Measurements from ENCODE around the gene EVX2. TPM values are rescaled to one million over a fixed set of nuclear protein-coding genes. Genes with fewer than 3 reads are reported as not detected.

EVX2 gene
- total RNA-seq, 1 experiment from 2014 or later, result not detected

DNA sequence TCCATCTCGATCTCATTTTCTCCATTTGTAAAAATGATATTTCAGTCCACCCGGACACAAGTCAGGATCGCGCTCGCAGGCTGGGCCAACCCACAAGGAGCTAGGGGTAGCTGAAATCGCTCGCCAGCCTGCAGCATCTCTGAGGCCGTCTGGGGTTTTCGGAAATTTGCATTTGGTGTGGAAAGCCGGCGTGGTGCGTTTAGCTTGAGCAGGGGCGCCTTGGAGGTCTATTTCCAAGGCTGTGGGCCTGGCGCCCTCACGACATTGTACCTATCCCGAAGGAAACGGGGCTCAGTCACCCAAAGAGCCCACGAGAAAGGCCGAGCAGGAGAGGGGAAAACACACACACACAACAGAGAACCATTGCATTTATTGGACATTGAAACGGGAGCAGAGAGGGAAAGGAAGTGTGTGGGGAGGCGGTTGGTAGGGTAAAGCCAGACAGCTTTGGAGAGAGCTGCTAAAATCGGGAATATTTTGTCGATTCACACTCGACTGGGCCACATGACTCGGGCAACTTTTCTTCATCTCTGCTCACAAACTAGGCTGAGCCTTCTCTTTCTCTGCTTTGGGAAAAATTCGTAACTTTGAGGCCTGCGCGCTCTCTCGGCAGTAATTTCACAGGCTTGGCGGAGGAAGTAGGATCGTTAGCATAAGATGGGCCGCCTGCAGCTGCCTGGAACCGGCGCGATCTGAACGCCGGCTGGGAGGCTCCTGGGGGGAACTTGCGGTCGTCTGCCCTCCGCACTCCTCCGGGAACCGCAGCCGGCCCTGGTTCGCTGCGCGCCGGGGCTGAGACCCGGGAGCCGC lies 44.6 kb upstream of the EVX2 start:
- H3K27ac ChIP-seq (ENCODE audit: low read length), result no peak overlapping the region
- CTCF ChIA-PET, result interaction anchor here (0.6 to 2.4 kb wide), 4 partner anchors 317 to 543 kb away, joined by 3 to 17 read pairs (median 6); no protein-coding TSS in a partner anchor
- no peaks in the 10 kb centered on the region for H3K27me3 ChIP-seq (ENCODE audit: low read length)
- DNase-seq, result no peak
- no peaks in the 10 kb centered on the region for H3K9me2 ChIP-seq (replicated peaks; ENCODE audit: low read length)
- H3K4me1 ChIP-seq (ENCODE audit: insufficient read depth, low read length), result peaks cover 10% of the 10 kb centered on the region
- TF ChIP-seq EZH2phosphoT487 (IDR thresholded peaks at IDR 0.05; ENCODE audit: borderline replicate concordance, low read length), result no peak
- no peak for TF ChIP-seq EZH2 (IDR thresholded peaks at IDR 0.05; ENCODE audit: low read length, unreplicated experiment)
- TF ChIP-seq, protein P1, sequence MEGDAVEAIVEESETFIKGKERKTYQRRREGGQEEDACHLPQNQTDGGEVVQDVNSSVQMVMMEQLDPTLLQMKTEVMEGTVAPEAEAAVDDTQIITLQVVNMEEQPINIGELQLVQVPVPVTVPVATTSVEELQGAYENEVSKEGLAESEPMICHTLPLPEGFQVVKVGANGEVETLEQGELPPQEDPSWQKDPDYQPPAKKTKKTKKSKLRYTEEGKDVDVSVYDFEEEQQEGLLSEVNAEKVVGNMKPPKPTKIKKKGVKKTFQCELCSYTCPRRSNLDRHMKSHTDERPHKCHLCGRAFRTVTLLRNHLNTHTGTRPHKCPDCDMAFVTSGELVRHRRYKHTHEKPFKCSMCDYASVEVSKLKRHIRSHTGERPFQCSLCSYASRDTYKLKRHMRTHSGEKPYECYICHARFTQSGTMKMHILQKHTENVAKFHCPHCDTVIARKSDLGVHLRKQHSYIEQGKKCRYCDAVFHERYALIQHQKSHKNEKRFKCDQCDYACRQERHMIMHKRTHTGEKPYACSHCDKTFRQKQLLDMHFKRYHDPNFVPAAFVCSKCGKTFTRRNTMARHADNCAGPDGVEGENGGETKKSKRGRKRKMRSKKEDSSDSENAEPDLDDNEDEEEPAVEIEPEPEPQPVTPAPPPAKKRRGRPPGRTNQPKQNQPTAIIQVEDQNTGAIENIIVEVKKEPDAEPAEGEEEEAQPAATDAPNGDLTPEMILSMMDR (conservative IDR thresholded peaks at IDR 0.05; ENCODE audit: low read depth, low read length), result no peak
- no TSS peak for BruUV-seq (replicated peaks)
- H3F3A ChIP-seq (ENCODE audit: low read length, unreplicated experiment), result no peaks in the 10 kb centered on the region
- H3K4me3 ChIP-seq (ENCODE audit: low read length), result no peak overlapping the region
- no peak overlapping the region for H3K9ac ChIP-seq (ENCODE audit: low read length)
- no peak for ATAC-seq
- no peaks in the 10 kb centered on the region; the same call in 1 of the 2 replicates for H3K36me3 ChIP-seq (ENCODE audit: low read depth, low read length)
- no peak overlapping the region for H3K4me2 ChIP-seq (ENCODE audit: low read length)
- H3K9me3 ChIP-seq (ENCODE audit: low read length), result no peaks in the 10 kb centered on the region
- no peaks in the 10 kb centered on the region for H3K79me2 ChIP-seq (ENCODE audit: low read length)
- no peaks in the 10 kb centered on the region for H4K20me1 ChIP-seq (ENCODE audit: low read length)
- H2AFZ ChIP-seq (ENCODE audit: low read length), result no peak overlapping the region
- POLR2A ChIA-PET (ENCODE audit: unreplicated experiment), result no interaction called here
- intact Hi-C loops (cut with micrococcal nuclease), result no loop called here

DNA sequence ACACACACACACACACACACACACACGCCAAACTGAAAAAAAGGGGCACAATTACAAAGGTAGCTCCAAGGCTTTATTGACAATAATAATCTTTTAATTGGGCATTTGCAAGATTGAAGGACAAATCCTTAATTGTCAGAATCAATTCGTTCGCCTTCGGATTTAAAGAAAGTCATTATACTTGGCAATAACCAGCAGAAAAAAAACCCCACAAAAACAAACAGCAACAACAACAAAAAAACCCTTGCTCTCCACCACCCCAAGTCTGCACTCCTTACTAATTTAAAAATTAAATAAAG lies 44.0 kb upstream of the EVX2 start:
- ChIA-PET CTCF (interaction anchor here (0.6 to 2.4 kb wide), 9 partner anchors 318 to 1021 kb away, joined by 3 to 26 read pairs (median 8); no protein-coding TSS in a partner anchor), POLR2A (ENCODE audit: unreplicated experiment) (no interaction called here)
- Histone ChIP-seq H3K9me3 (ENCODE audit: low read length) (no peaks in the 10 kb centered on the region), H3K36me3 (ENCODE audit: low read depth, low read length) (no peaks in the 10 kb centered on the region; the same call in 1 of the 2 replicates), H3F3A (ENCODE audit: low read length, unreplicated experiment) (no peaks in the 10 kb centered on the region), H3K9me2 (replicated peaks; ENCODE audit: low read length) (no peaks in the 10 kb centered on the region), H3K4me2 (ENCODE audit: low read length) (peak overlapping the region; percentile 84), H3K79me2 (ENCODE audit: low read length) (no peaks in the 10 kb centered on the region), H3K4me1 (ENCODE audit: insufficient read depth, low read length) (peaks cover 10% of the 10 kb centered on the region), H3K4me3 (ENCODE audit: low read length) (peak overlapping the region; percentile 62; the same call in 1 of the 2 replicates), H3K27me3 (ENCODE audit: low read length) (no peaks in the 10 kb centered on the region), H2AFZ (ENCODE audit: low read length) (peak overlapping the region; percentile 71), H3K27ac (ENCODE audit: low read length) (no peak overlapping the region), H3K9ac (ENCODE audit: low read length) (no peak overlapping the region), H4K20me1 (ENCODE audit: low read length) (no peaks in the 10 kb centered on the region)
- intact Hi-C loops (cut with micrococcal nuclease), result loop anchor here (1.0 to 2.0 kb wide), 4 partner anchors 511 to 1020 kb away; no protein-coding TSS in a partner anchor
- TF ChIP-seq EZH2phosphoT487 (IDR thresholded peaks at IDR 0.05; ENCODE audit: borderline replicate concordance, low read length), result no peak
- no peak for TF ChIP-seq EZH2 (IDR thresholded peaks at IDR 0.05; ENCODE audit: low read length, unreplicated experiment)
- TF ChIP-seq, protein P1 (conservative IDR thresholded peaks at IDR 0.05; ENCODE audit: low read depth, low read length), result no peak
- ATAC-seq (no peak), DNase-seq (no peak)
- no TSS peak for BruUV-seq (replicated peaks)

Data from PC-3 (cell line).